Thyroid gland (tissue), 4 donors: Measurements from ENCODE around the gene USP15.

ENCODE experiments used
- POLR2A ChIP-seq, 2 donors: fragments of 450-650 bp; IDR thresholded peaks; one replicate each; pipeline ENCODE4 v1.6.1; 2017; ENCODE audit warnings: antibody characterized with exemption in 2 of 2, mild to moderate bottlenecking in 2 of 2, moderate library complexity in 1 of 2
- TF ChIP-seq, protein P1 (sequence below), 6 experiments: fragments of 200-600 bp in 3 of 6; fragments of 450-650 bp in 3 of 6; sonication (generic) in 3 of 6; IDR thresholded peaks; one replicate each; pipeline ENCODE4 v1.5.1; 2016 to 2019; ENCODE audit warnings: antibody characterized with exemption in 6 of 6, mild to moderate bottlenecking in 2 of 6, inconsistent platforms in 1 of 6, moderate library complexity in 1 of 6

- TF ChIP-seq, protein P1, sequence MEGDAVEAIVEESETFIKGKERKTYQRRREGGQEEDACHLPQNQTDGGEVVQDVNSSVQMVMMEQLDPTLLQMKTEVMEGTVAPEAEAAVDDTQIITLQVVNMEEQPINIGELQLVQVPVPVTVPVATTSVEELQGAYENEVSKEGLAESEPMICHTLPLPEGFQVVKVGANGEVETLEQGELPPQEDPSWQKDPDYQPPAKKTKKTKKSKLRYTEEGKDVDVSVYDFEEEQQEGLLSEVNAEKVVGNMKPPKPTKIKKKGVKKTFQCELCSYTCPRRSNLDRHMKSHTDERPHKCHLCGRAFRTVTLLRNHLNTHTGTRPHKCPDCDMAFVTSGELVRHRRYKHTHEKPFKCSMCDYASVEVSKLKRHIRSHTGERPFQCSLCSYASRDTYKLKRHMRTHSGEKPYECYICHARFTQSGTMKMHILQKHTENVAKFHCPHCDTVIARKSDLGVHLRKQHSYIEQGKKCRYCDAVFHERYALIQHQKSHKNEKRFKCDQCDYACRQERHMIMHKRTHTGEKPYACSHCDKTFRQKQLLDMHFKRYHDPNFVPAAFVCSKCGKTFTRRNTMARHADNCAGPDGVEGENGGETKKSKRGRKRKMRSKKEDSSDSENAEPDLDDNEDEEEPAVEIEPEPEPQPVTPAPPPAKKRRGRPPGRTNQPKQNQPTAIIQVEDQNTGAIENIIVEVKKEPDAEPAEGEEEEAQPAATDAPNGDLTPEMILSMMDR (IDR thresholded peaks at IDR 0.05), result no peak
- no peak for TF ChIP-seq POLR2A (IDR thresholded peaks at IDR 0.05)
Measured at GRCh38 chr12:62252576-62252975, 7.6 kb upstream of the USP15 start.
